T-cell (primary cell): ENCODE data around the gene SSB. TPM values are rescaled to one million over a fixed set of nuclear protein-coding genes. Genes with fewer than 3 reads are reported as not detected.
"Not testable (repeated sequence)": the region's sequence is repeated elsewhere in the genome, so short reads cannot be mapped to it uniquely, and the experiment has no call there.

ENCODE experiments used
- ATAC-seq, 4 experiments: fragments of 200-7000 bp in 3 of 4; fragments of 150-1000 bp in 1 of 4; cut with Tn5 transposase; replicated peaks in 1 of 4; 1 replicate in 3 of 4; 2 replicates in 1 of 4; pipeline ENCODE4 v1.10.0; 2021; ENCODE audit warnings: moderate library complexity in 3 of 4, mild to moderate bottlenecking in 2 of 4, moderate number of reproducible peaks in 1 of 4
- CTCF ChIA-PET, 2 donors: fragments of 300-600 bp; sonication (Branson Sonifier 250); formaldehyde crosslinking; loops; one replicate each; lab custom pipeline; 2022; ENCODE audit warnings: antibody characterized with exemption in 2 of 2; lab: Charles Lee
- POLR2A ChIA-PET, 2 donors: fragments of 300-600 bp; sonication (Branson Sonifier 250); formaldehyde crosslinking; loops; one replicate each; lab custom pipeline; 2022; ENCODE audit warnings: antibody characterized with exemption in 2 of 2; lab: Charles Lee
- DNase-seq, 35 experiments: peaks; one replicate each; pipeline versions ENCODE4 v3.0.0 to v3.0.0-alpha.2; 2013 to 2023
- H3K27ac ChIP-seq: one replicate; pipeline ENCODE4 v1.5.1; 2013; ENCODE audit warnings: low read length
- H3K27me3 ChIP-seq, 2 experiments: replicated peaks in 1 of 2; 1 replicate in 1 of 2; 2 replicates in 1 of 2; pipeline versions ENCODE4 v1.6.1 to v1.7.0; 2013; ENCODE audit warnings: low read length in 1 of 2, mixed read lengths in 1 of 2; ENCODE audit not compliant: control insufficient read depth in 2 of 2, insufficient read depth in 2 of 2; ENCODE audit errors: extremely low read depth in 1 of 2
- H3K36me3 ChIP-seq, 2 donors: 1 replicate in 1 of 2; 2 replicates in 1 of 2; pipeline versions ENCODE4 v1.6.1 to v1.7.0; 2013; ENCODE audit warnings: low read length in 1 of 2; ENCODE audit not compliant: control insufficient read depth in 2 of 2, insufficient read depth in 1 of 2; ENCODE audit errors: extremely low read depth in 1 of 2
- H3K4me1 ChIP-seq, 2 experiments: 1 replicate in 1 of 2; 2 replicates in 1 of 2; pipeline versions ENCODE4 v1.6.1 to v1.7.0; 2013; ENCODE audit warnings: low read length in 2 of 2, mixed read lengths in 1 of 2; ENCODE audit not compliant: insufficient read depth in 2 of 2, control insufficient read depth in 1 of 2; ENCODE audit errors: extremely low read depth in 1 of 2
- H3K4me3 ChIP-seq, 2 donors: 1 replicate in 1 of 2; 2 replicates in 1 of 2; pipeline versions ENCODE4 v1.5.1 to v1.7.0; 2013; ENCODE audit warnings: mild to moderate bottlenecking in 2 of 2, low read length in 1 of 2, moderate library complexity in 1 of 2; ENCODE audit not compliant: control insufficient read depth in 1 of 2; ENCODE audit errors: extremely low read depth in 1 of 2
- H3K9me3 ChIP-seq: 2 replicates; pipeline ENCODE4 v1.7.0; 2013
- H3K27ac Mint-ChIP-seq, 2 donors: one replicate each; pipeline ENCODE4 v1.8.0; 2020 to 2021; ENCODE audit warnings: mild to moderate bottlenecking in 2 of 2, mixed read lengths in 2 of 2
- H3K27me3 Mint-ChIP-seq, 2 donors: one replicate each; pipeline ENCODE4 v1.8.0; 2021 to 2022; ENCODE audit warnings: mixed read lengths in 2 of 2
- H3K36me3 Mint-ChIP-seq: one replicate; pipeline ENCODE4 v1.8.0; 2021; ENCODE audit warnings: mixed read lengths
- H3K4me1 Mint-ChIP-seq, 3 donors: one replicate each; pipeline ENCODE4 v1.8.0; 2020 to 2022; ENCODE audit warnings: mixed read lengths in 3 of 3, mild to moderate bottlenecking in 1 of 3
- H3K4me3 Mint-ChIP-seq, 3 donors: one replicate each; pipeline ENCODE4 v1.8.0; 2020 to 2022; ENCODE audit warnings: mild to moderate bottlenecking in 3 of 3, mixed read lengths in 3 of 3, moderate library complexity in 3 of 3
- H3K9me3 Mint-ChIP-seq, 3 donors: one replicate each; pipeline ENCODE4 v1.8.0; 2020 to 2022; ENCODE audit warnings: mixed read lengths in 3 of 3
- WGBS: methylation state at CpG from one replicate; pipeline ENCODE4 v1.1.5; 2013; ENCODE audit warnings: missing lambda C conversion rate; ENCODE audit not compliant: insufficient coverage; 5-methylcytosine and 5-hydroxymethylcytosine counted together
- total RNA-seq, 35 experiments: library from RNA in 6 of 35; stranded (reverse) in 6 of 35; fragments of 120-200 nt in 1 of 35; gene quantifications; one replicate each; pipeline versions ENCODE4 v1.2.1 to v1.2.4 and lab custom pipeline; 2013 to 2026

The SSB gene
- total RNA-seq, 5 donors from 2014 or later (not counting 1 experiment from before 2014, with no cell fraction given) = 84.3 to 118 (median 91.0) TPM

- H3K4me3 ChIP-seq = peak overlapping the region; percentile 52 to 83
- ATAC-seq = peak; percentile 24 to 53 (median 44)
- Mint-ChIP-seq H3K27me3 (no peaks in the 10 kb centered on the region), H3K27ac (peak overlapping the region; percentile 86 to 90), H3K9me3 (no peaks in the 10 kb centered on the region), H3K4me3 (peak overlapping the region; percentile 94 to 98 (median 95)), H3K36me3 (peaks cover 14% of the 10 kb centered on the region), H3K4me1 (peaks cover 59 to 68% (median 66%) of the 10 kb centered on the region in 3 donors)
- 0% methylated on average over 12 of the region's 13 CpGs for WGBS
- peaks cover 19 to 31% of the 10 kb centered on the region in 2 experiments for H3K4me1 ChIP-seq
- H3K27me3 ChIP-seq = no peaks in the 10 kb centered on the region
- H3K9me3 ChIP-seq = no peaks in the 10 kb centered on the region
- CTCF ChIA-PET = interaction anchor here (0.5 to 1.5 kb wide), 12 partner anchors 10 to 1909 kb away, joined by 3 to 6 read pairs (median 4); partner anchors contain the start of gene SSB (in 1 of the 2)
- DNase-seq = peak in 30 of 35 experiments; percentile 5 to 56 (median 29)
- peaks cover 0 to 5% of the 10 kb centered on the region in 2 donors for H3K36me3 ChIP-seq
- no peak overlapping the region for H3K27ac ChIP-seq
- POLR2A ChIA-PET = interaction anchor here (0.5 to 1.0 kb wide), 6 partner anchors 27 to 294 kb away, joined by 3 to 7 read pairs (median 4); no protein-coding TSS in a partner anchor
These were observed 29.6 kb downstream of the SSB start for GRCh38 chr2:169828141-169828811.

GRCh38 chr2:169834401-169834800 lies 35.7 kb downstream of the SSB start:
- CTCF ChIA-PET = no interaction called here
- H3K27ac ChIP-seq = no peak overlapping the region
- peaks cover 0 to 5% of the 10 kb centered on the region in 2 donors for H3K36me3 ChIP-seq
- no peak overlapping the region for H3K4me3 ChIP-seq
- no peaks in the 10 kb centered on the region for H3K9me3 Mint-ChIP-seq
- H3K36me3 Mint-ChIP-seq = peaks cover 17% of the 10 kb centered on the region
- ATAC-seq (no peak), DNase-seq (no peak)
- H3K4me1 Mint-ChIP-seq = peaks cover 60 to 71% (median 66%) of the 10 kb centered on the region in 3 donors
- no peaks in the 10 kb centered on the region for H3K27me3 ChIP-seq
- no peaks in the 10 kb centered on the region for H3K4me1 ChIP-seq
- no CpG with 5 or more reads among the region's 1 CpG for WGBS
- POLR2A ChIA-PET = interaction anchor here in 1 of 2 donors (0.5 kb wide), 1 partner anchor 30 kb away, joined by 3 read pairs; no protein-coding TSS in a partner anchor
- no peaks in the 10 kb centered on the region for H3K9me3 ChIP-seq
- no peak overlapping the region for H3K4me3 Mint-ChIP-seq
- H3K27ac Mint-ChIP-seq = no peak overlapping the region
- H3K27me3 Mint-ChIP-seq = no peaks in the 10 kb centered on the region

GRCh38 chr2:169838743-169839489 lies 40.2 kb downstream of the SSB start:
- H3K9me3 Mint-ChIP-seq = no peaks in the 10 kb centered on the region
- no peak overlapping the region for H3K4me3 Mint-ChIP-seq
- no peak for DNase-seq
- Histone ChIP-seq H3K27ac (no peak overlapping the region), H3K27me3 (no peaks in the 10 kb centered on the region), H3K4me3 (no peak overlapping the region), H3K36me3 (no peaks in the 10 kb centered on the region), H3K4me1 (peaks cover 0 to 4% of the 10 kb centered on the region in 2 experiments), H3K9me3 (no peaks in the 10 kb centered on the region)
- peaks cover 53 to 67% (median 62%) of the 10 kb centered on the region in 3 donors for H3K4me1 Mint-ChIP-seq
- ChIA-PET POLR2A (no interaction called here), CTCF (no interaction called here)
- no peaks in the 10 kb centered on the region for H3K27me3 Mint-ChIP-seq
- no CpG with 5 or more reads among the region's 2 CpGs for WGBS
- H3K36me3 Mint-ChIP-seq = peaks cover 18% of the 10 kb centered on the region
- H3K27ac Mint-ChIP-seq = no peak overlapping the region
- ATAC-seq = no peak

GRCh38 chr2:169839954-169840746 lies 41.5 kb downstream of the SSB start:
- ATAC-seq (no peak), DNase-seq (no peak)
- Histone ChIP-seq H3K36me3 (no peaks in the 10 kb centered on the region), H3K27me3 (no peaks in the 10 kb centered on the region), H3K4me1 (peaks cover 0 to 4% of the 10 kb centered on the region in 2 experiments), H3K9me3 (no peaks in the 10 kb centered on the region), H3K4me3 (no peak overlapping the region), H3K27ac (no peak overlapping the region)
- Mint-ChIP-seq H3K9me3 (no peaks in the 10 kb centered on the region), H3K36me3 (peaks cover 20% of the 10 kb centered on the region), H3K4me3 (no peak overlapping the region), H3K4me1 (peaks cover 58 to 70% (median 61%) of the 10 kb centered on the region in 3 donors), H3K27ac (peak overlapping the region in 1 of 2 donors; percentile 22), H3K27me3 (no peaks in the 10 kb centered on the region)
- 93% methylated on average over 4 of the region's 10 CpGs for WGBS
- ChIA-PET POLR2A (no interaction called here), CTCF (no interaction called here)

- CTCF ChIA-PET = no interaction called here
- Mint-ChIP-seq H3K27me3 (no peaks in the 10 kb centered on the region), H3K27ac (no peak overlapping the region), H3K4me1 (peaks cover 60 to 67% (median 60%) of the 10 kb centered on the region in 3 donors), H3K4me3 (no peak overlapping the region), H3K9me3 (no peaks in the 10 kb centered on the region), H3K36me3 (peaks cover 20% of the 10 kb centered on the region)
- no CpG with 5 or more reads among the region's 2 CpGs for WGBS
- H3K9me3 ChIP-seq = no peaks in the 10 kb centered on the region
- no peak for ATAC-seq
- peaks cover 0 to 4% of the 10 kb centered on the region in 2 experiments for H3K4me1 ChIP-seq
- POLR2A ChIA-PET = no interaction called here
- no peak overlapping the region for H3K4me3 ChIP-seq
- DNase-seq = no peak
- no peaks in the 10 kb centered on the region for H3K27me3 ChIP-seq
- no peaks in the 10 kb centered on the region for H3K36me3 ChIP-seq
- H3K27ac ChIP-seq = no peak overlapping the region
These were observed 42.1 kb downstream of the SSB start for GRCh38 chr2:169840747-169841142.

GRCh38 chr2:169841625-169842024 lies 43.0 kb downstream of the SSB start:
- ATAC-seq, DNase-seq, POLR2A ChIA-PET, H3K27ac Mint-ChIP-seq, H3K4me1 ChIP-seq, H3K9me3 ChIP-seq, H3K4me3 ChIP-seq, H3K4me3 Mint-ChIP-seq, H3K27me3 Mint-ChIP-seq, H3K27ac ChIP-seq, H3K27me3 ChIP-seq, H3K36me3 ChIP-seq, H3K9me3 Mint-ChIP-seq: not testable (repeated sequence)
- Mint-ChIP-seq H3K36me3 (peaks cover 25% of the 10 kb centered on the region), H3K4me1 (peaks cover 61 to 69% (median 66%) of the 10 kb centered on the region in 3 donors)
- CTCF ChIA-PET = interaction anchor here in 1 of 2 donors (0.8 kb wide), 1 partner anchor 38 kb away, joined by 3 read pairs; no protein-coding TSS in a partner anchor
- 97% methylated on average over 6 of the region's 24 CpGs for WGBS
